ENCODE measurements around the gene ZNF12.
"Not testable (repeated sequence)": the region's sequence is repeated elsewhere in the genome, so short reads cannot be mapped to it uniquely, and the experiment has no call there.

The ZNF12 gene

DNA sequence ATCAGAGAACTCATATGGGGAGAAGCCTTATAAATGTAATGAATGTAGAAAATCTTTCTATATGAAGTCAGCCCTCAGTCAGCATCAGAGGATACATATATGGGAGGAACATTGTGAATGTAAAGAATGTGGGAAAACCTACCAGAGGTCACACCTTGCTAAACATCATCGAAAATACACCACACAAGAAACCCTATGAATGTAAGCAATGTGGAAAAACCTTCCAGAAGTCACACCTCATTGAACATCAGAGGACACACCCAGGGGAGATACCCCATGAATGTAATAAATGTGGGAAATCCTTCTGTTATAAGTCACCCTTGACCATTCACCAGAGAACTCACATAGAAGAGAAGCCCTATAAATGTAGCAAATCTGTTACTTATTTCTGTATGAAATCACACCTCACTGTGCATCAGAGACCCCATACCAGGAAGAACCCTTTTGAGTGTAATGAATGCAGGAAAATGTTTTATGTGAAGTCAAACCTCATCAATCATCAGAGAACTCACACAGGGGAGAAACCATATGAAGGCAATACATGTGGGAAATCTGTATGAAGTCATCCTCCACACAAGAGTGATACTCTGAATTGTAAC lies 30.8 kb downstream of the ZNF12 start:
- no peak overlapping the region for H3K4me3 ChIP-seq (ENCODE audit: low read depth, low read length)
- DNase-seq (ENCODE audit: low read depth) = no peak
- TF ChIP-seq CTCF (IDR thresholded peaks at IDR 0.05; ENCODE audit: insufficient read depth, low read depth, low read length, missing control alignments) = no peak

- not testable (repeated sequence) for DNase-seq (ENCODE audit: low read depth); H3K4me3 ChIP-seq (ENCODE audit: low read depth, low read length)
These were observed 35.9 kb downstream of the ZNF12 start for GRCh38 chr7:6670851-6671250.

- no peak for TF ChIP-seq CTCF (IDR thresholded peaks at IDR 0.05; ENCODE audit: insufficient read depth, low read depth, low read length, missing control alignments)
- no peak overlapping the region for H3K4me3 ChIP-seq (ENCODE audit: low read depth, low read length)
- no peak for DNase-seq (ENCODE audit: low read depth)
These were observed 48.0 kb downstream of the ZNF12 start for GRCh38 chr7:6658618-6659345.

DNA sequence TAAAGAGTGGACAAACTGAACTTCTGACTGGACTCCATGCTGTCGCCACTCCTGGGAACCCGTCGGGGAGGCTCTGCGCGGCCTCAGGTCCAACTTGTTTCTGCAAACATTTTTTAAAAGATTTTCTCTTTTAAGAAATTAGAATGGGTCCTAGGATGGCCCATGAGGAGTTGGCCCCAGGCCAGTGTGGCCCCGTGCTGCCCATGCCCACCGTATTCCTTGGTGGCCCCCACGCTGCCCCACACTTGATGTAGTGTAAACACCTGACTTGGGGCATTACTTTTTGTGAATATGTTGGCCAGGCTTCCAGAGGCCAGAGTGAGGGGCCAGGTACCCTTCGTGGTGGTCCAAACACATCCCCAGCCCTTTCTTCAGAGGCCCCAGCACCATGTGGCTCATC lies 50.3 kb downstream of the ZNF12 start:
- H3K4me3 ChIP-seq (ENCODE audit: low read depth, low read length) = no peak overlapping the region
- no peak for DNase-seq (ENCODE audit: low read depth)
- no peak for TF ChIP-seq CTCF (IDR thresholded peaks at IDR 0.05; ENCODE audit: insufficient read depth, low read depth, low read length, missing control alignments)

- no peak for DNase-seq (ENCODE audit: low read depth)
- TF ChIP-seq CTCF (IDR thresholded peaks at IDR 0.05; ENCODE audit: insufficient read depth, low read depth, low read length, missing control alignments) = no peak
- H3K4me3 ChIP-seq (ENCODE audit: low read depth, low read length) = no peak overlapping the region
These were observed 50.9 kb downstream of the ZNF12 start for GRCh38 chr7:6655636-6656385.

GRCh38 chr7:6654842-6655610 lies 51.7 kb downstream of the ZNF12 start:
- no peak for DNase-seq (ENCODE audit: low read depth)
- H3K4me3 ChIP-seq (ENCODE audit: low read depth, low read length) = no peak overlapping the region
- TF ChIP-seq CTCF (IDR thresholded peaks at IDR 0.05; ENCODE audit: insufficient read depth, low read depth, low read length, missing control alignments) = no peak

Measured in GM12865 (cell line).